Naive B cell (primary cell): ENCODE results near the gene USP32. TPM values are rescaled to one million over a fixed set of nuclear protein-coding genes. Genes with fewer than 3 reads are reported as not detected.
"Not testable (repeated sequence)": the region's sequence is repeated elsewhere in the genome, so short reads cannot be mapped to it uniquely, and the experiment has no call there.

ENCODE experiments used
- ATAC-seq, 2 donors: fragments of 150-1000 bp; cut with Tn5 transposase; 2 replicates each; pipeline ENCODE4 v1.10.0; 2021; ENCODE audit warnings: low read depth in 2 of 2, mild to moderate bottlenecking in 2 of 2, moderate library complexity in 2 of 2
- DNase-seq: peaks from one replicate; pipeline ENCODE4 v3.0.0; 2022
- H3K27ac Mint-ChIP-seq, 6 donors: one replicate each; pipeline ENCODE4 v1.8.0; 2020 to 2022; ENCODE audit warnings: mild to moderate bottlenecking in 6 of 6, mixed read lengths in 6 of 6, moderate library complexity in 5 of 6, inconsistent platforms in 2 of 6
- H3K27me3 Mint-ChIP-seq, 3 donors: one replicate each; pipeline ENCODE4 v1.8.0; 2021 to 2022; ENCODE audit warnings: mixed read lengths in 3 of 3, mild to moderate bottlenecking in 1 of 3
- H3K36me3 Mint-ChIP-seq, 2 donors: one replicate each; pipeline ENCODE4 v1.8.0; 2020 to 2022; ENCODE audit warnings: mixed read lengths in 2 of 2, inconsistent platforms in 1 of 2, mild to moderate bottlenecking in 1 of 2
- H3K4me1 Mint-ChIP-seq, 3 donors: one replicate each; pipeline ENCODE4 v1.8.0; 2020 to 2022; ENCODE audit warnings: mixed read lengths in 3 of 3, inconsistent platforms in 1 of 3, mild to moderate bottlenecking in 1 of 3, moderate library complexity in 1 of 3
- H3K4me3 Mint-ChIP-seq, 8 donors: one replicate each; pipeline ENCODE4 v1.8.0; 2020 to 2022; ENCODE audit warnings: mild to moderate bottlenecking in 8 of 8, mixed read lengths in 8 of 8, moderate library complexity in 8 of 8, inconsistent platforms in 2 of 8
- H3K9me3 Mint-ChIP-seq, 7 donors: one replicate each; pipeline ENCODE4 v1.8.0; 2020 to 2022; ENCODE audit warnings: mixed read lengths in 7 of 7, mild to moderate bottlenecking in 5 of 7, inconsistent platforms in 2 of 7, moderate library complexity in 1 of 7
- polyA plus RNA-seq, 6 donors: library from polyadenylated mRNA; unstranded; fragments of 300-500 nt; fragmentation: Illumina TruSeq; gene quantifications; one replicate each; pipeline ENCODE4 v1.2.3, GENCODE V29; 2021; ENCODE audit warnings: low read depth in 6 of 6

Gene USP32
- polyA plus RNA-seq, 6 donors from 2014 or later = 7.3 to 16.2 (median 14.1) TPM; not detected in 1

- Mint-ChIP-seq H3K36me3 (peaks cover 9 to 17% of the 10 kb centered on the region in 2 donors), H3K4me3 (no peak overlapping the region), H3K4me1 (peaks cover 14 to 18% (median 16%) of the 10 kb centered on the region in 3 donors), H3K27ac (peak overlapping the region in 2 of 6 donors; percentile 6 to 44), H3K9me3 (no peaks in the 10 kb centered on the region), H3K27me3 (no peaks in the 10 kb centered on the region)
- ATAC-seq (no peak), DNase-seq (no peak)
These were observed 61.2 kb downstream of the USP32 start for GRCh38 chr17:60330731-60331130.

DNA sequence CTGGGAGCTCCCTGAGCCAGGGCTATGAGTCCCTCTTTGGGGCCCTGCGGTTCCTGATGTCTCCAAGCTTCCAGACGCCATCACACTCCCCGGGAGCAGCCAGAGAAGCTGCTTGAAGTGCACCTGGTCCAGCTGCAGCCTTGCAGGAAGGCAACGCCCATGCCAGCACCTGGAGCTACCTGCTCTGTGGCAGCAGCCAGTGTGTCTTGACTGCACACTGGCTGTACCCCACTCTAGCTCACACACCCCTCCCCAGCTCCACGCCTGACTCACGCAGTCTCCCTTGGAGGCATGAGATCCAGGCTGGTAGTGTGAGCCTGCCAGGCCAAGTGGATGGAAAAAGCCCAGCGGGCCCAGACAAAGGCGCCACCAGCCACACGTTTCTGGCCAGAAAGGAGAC lies 63.3 kb downstream of the USP32 start:
- H3K4me3 Mint-ChIP-seq = no peak overlapping the region
- no peaks in the 10 kb centered on the region for H3K27me3 Mint-ChIP-seq
- ATAC-seq = no peak
- peaks cover 5 to 17% of the 10 kb centered on the region in 2 donors for H3K36me3 Mint-ChIP-seq
- DNase-seq = no peak
- peaks cover 14 to 23% (median 14%) of the 10 kb centered on the region in 3 donors for H3K4me1 Mint-ChIP-seq
- no peaks in the 10 kb centered on the region for H3K9me3 Mint-ChIP-seq
- no peak overlapping the region for H3K27ac Mint-ChIP-seq

GRCh38 chr17:60327901-60328273 lies 64.0 kb downstream of the USP32 start:
- DNase-seq (no peak), ATAC-seq (no peak)
- Mint-ChIP-seq H3K4me1 (peaks cover 12 to 23% (median 14%) of the 10 kb centered on the region in 3 donors), H3K36me3 (peaks cover 5 to 17% of the 10 kb centered on the region in 2 donors), H3K27me3 (no peaks in the 10 kb centered on the region), H3K4me3 (no peak overlapping the region), H3K27ac (peak overlapping the region in 1 of 6 donors; percentile 67), H3K9me3 (no peaks in the 10 kb centered on the region)

DNA sequence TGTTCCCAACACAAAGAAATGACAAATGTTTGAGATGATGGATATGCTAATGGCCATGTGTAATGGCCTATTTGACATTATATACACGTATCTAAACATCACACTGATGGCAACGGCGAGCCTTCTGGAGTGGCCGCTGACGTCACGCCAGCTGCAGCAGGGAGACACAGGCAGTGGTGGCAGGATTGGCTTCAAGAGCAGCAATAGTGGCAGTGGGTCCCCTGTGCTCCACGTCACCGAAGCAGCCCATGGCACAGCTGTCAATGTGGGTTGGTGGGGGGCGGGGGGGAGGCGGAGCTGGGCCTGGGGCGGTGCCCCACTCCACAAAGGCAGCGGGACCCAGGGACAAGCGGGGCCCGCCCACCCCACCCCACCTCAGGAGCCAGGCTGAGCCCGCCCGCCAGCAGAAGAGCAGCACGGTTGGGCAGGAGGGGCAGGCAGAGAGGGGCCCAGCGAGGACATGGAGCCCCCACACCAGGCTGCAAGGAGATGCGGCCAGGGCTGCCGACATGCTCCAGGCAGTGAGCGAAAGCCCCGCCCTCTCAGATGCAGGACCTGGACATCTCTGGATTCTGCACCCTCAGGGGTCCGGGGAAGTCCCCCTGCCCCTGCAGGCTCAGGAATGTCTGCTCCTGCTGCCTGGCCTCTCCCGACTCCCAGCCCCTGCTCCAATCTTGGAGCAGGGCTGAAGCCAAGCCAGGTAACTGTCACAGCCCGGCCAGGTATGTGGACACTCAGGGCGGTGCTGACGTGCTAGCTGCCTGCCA lies 64.6 kb downstream of the USP32 start:
- Mint-ChIP-seq H3K4me3 (peak overlapping the region in 1 of 8 donors; percentile 10), H3K27me3 (no peaks in the 10 kb centered on the region), H3K9me3 (no peaks in the 10 kb centered on the region), H3K36me3 (peaks cover 0 to 17% of the 10 kb centered on the region in 2 donors), H3K4me1 (peaks cover 14 to 23% (median 15%) of the 10 kb centered on the region in 3 donors), H3K27ac (peak overlapping the region in 1 of 6 donors; percentile 57)
- no peak for ATAC-seq
- DNase-seq = no peak

DNA sequence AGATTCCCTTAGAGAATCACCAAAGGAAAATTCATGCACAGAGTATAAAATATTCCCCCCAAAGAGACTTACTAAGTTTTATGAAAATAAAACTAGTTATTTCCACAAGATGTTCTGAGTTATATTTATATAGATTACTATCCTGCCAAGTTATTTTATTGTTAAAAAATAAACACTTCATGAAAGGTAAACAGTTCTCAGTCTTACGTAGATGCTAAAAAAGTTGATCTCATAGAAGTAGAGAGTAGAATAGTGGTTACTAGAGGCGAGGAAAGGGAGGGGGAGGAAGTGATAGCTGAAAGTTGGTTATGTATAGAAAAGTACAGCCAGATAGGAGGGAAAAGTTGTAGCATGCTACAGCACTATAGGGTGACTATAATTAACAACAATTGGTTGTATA lies 65.2 kb downstream of the USP32 start:
- Mint-ChIP-seq H3K4me3 (no peak overlapping the region), H3K4me1 (peaks cover 14 to 23% (median 15%) of the 10 kb centered on the region in 3 donors), H3K27me3 (no peaks in the 10 kb centered on the region), H3K9me3 (no peaks in the 10 kb centered on the region), H3K36me3 (peaks cover 0 to 17% of the 10 kb centered on the region in 2 donors), H3K27ac (peak overlapping the region in 1 of 6 donors; percentile 17)
- ATAC-seq (no peak), DNase-seq (no peak)

- DNase-seq (no peak), ATAC-seq (no peak)
- Mint-ChIP-seq H3K4me3 (no peak overlapping the region), H3K4me1 (peaks cover 15 to 29% (median 17%) of the 10 kb centered on the region in 3 donors), H3K27me3 (no peaks in the 10 kb centered on the region), H3K9me3 (no peaks in the 10 kb centered on the region), H3K27ac (peak overlapping the region in 1 of 6 donors; percentile 50), H3K36me3 (peaks cover 0 to 17% of the 10 kb centered on the region in 2 donors)
These were observed 66.0 kb downstream of the USP32 start for GRCh38 chr17:60325730-60326524.

GRCh38 chr17:60323754-60324153 lies 68.2 kb downstream of the USP32 start:
- Mint-ChIP-seq H3K36me3 (peaks cover 0 to 16% of the 10 kb centered on the region in 2 donors), H3K9me3 (no peaks in the 10 kb centered on the region), H3K4me3 (no peak overlapping the region), H3K27me3 (no peaks in the 10 kb centered on the region), H3K27ac (peak overlapping the region in 2 of 6 donors; percentile 16 to 43), H3K4me1 (peaks cover 9 to 26% (median 18%) of the 10 kb centered on the region in 3 donors)
- DNase-seq (no peak), ATAC-seq (no peak)

DNA sequence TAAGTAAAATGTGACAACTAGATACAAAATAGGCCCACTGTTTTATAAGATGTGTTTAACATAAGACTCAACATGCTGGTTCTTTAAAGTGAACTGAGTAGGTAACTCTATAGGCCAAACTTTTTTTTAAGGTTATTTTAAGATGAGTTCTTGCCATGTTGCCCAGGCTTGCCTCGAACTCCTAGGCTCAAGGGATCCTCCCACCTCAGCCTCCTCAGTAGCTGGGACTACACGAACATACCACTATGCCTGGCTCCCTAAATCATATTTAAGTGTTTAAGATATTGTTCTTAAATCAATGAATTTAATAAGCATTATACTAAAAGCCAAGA lies 69.9 kb downstream of the USP32 start:
- no peak for ATAC-seq
- Mint-ChIP-seq H3K36me3 (peaks cover under 1 to 4% of the 10 kb centered on the region in 2 donors), H3K27me3 (no peaks in the 10 kb centered on the region), H3K27ac (no peak overlapping the region), H3K4me3 (no peak overlapping the region), H3K4me1 (peaks cover 6 to 25% (median 18%) of the 10 kb centered on the region in 3 donors), H3K9me3 (no peaks in the 10 kb centered on the region)
- no peak for DNase-seq

- Mint-ChIP-seq H3K4me1 (peaks cover 4 to 26% (median 18%) of the 10 kb centered on the region in 3 donors), H3K27ac (no peak overlapping the region), H3K27me3 (no peaks in the 10 kb centered on the region), H3K36me3 (peaks cover 0 to 4% of the 10 kb centered on the region in 2 donors), H3K4me3 (no peak overlapping the region), H3K9me3 (no peaks in the 10 kb centered on the region)
- ATAC-seq (no peak), DNase-seq (no peak)
These were observed 70.4 kb downstream of the USP32 start for GRCh38 chr17:60321336-60322055.

DNA sequence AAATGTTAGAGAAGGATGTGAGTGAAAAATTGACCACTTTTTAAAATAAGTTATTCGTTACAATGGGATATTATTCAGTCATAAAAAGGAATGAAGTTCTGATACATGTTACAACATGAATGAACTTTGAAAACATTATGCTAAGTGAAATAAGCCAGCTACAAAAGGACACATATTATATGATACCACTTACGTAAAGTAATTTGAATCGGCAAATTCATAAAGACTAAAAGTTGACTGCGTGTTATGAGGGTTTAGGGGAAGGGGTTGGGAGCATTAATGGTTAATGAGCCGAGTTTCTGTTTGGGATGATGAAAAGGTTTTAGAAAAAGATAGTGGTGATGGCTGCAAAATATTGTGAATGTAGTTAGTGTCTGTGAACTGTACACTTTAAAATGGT lies 73.1 kb downstream of the USP32 start:
- no peak for DNase-seq
- no peak for ATAC-seq
- H3K36me3 Mint-ChIP-seq = peaks cover 0 to 4% of the 10 kb centered on the region in 2 donors
- H3K4me1 Mint-ChIP-seq = peaks cover 13 to 31% (median 31%) of the 10 kb centered on the region in 3 donors
- no peaks in the 10 kb centered on the region for H3K9me3 Mint-ChIP-seq
- H3K27me3 Mint-ChIP-seq = no peaks in the 10 kb centered on the region
- peak overlapping the region in 1 of 6 donors; percentile 66 for H3K27ac Mint-ChIP-seq
- H3K4me3 Mint-ChIP-seq = no peak overlapping the region

DNA sequence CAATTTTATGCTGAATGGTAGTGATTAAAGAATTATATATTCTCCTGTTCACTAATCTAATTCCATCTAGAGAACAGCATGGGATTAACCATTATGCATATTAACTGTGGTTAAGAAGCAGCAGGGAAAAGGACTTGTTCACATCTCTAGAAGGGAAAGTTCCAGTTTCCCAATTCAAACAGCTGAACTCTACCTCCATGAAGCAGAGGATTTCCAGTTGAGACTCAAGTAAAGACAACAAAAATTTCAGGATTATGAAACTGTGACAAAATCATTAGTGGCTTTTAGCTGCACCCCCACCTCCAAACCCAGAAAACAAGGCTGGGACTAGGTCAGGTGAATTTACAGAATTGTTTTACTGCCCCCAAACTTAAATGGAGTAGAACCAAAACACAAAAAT lies 73.6 kb downstream of the USP32 start:
- Mint-ChIP-seq H3K36me3 (peaks cover 0 to 8% of the 10 kb centered on the region in 2 donors), H3K4me1 (peaks cover 17 to 36% (median 28%) of the 10 kb centered on the region in 3 donors), H3K9me3 (no peaks in the 10 kb centered on the region), H3K27ac (no peak overlapping the region), H3K27me3 (no peaks in the 10 kb centered on the region), H3K4me3 (no peak overlapping the region)
- DNase-seq (no peak), ATAC-seq (no peak)

- Mint-ChIP-seq H3K9me3 (no peaks in the 10 kb centered on the region), H3K4me3 (no peak overlapping the region), H3K4me1 (peaks cover 16 to 32% (median 25%) of the 10 kb centered on the region in 3 donors), H3K36me3 (peaks cover 0 to 10% of the 10 kb centered on the region in 2 donors), H3K27ac (no peak overlapping the region), H3K27me3 (no peaks in the 10 kb centered on the region)
- ATAC-seq (no peak), DNase-seq (no peak)
These were observed 76.3 kb downstream of the USP32 start for GRCh38 chr17:60315650-60316049.

- not testable (repeated sequence) for DNase-seq, H3K9me3 Mint-ChIP-seq, H3K27me3 Mint-ChIP-seq
- H3K27ac Mint-ChIP-seq = peak overlapping the region in 2 of 6 donors; percentile 12 to 85
- H3K4me1 Mint-ChIP-seq = peaks cover 16 to 32% (median 25%) of the 10 kb centered on the region in 3 donors
- peaks cover 0 to 10% of the 10 kb centered on the region in 2 donors for H3K36me3 Mint-ChIP-seq
- peak overlapping the region in 1 of 8 donors; percentile 30 for H3K4me3 Mint-ChIP-seq
- ATAC-seq = peak; percentile 25 to 34
These were observed 77.0 kb downstream of the USP32 start for GRCh38 chr17:60314900-60315299.
